GM19324 (cell line): ENCODE measurements around the gene KDM7A.

ENCODE experiments used
- ATAC-seq: cut with Tn5 transposase; IDR thresholded peaks from one replicate; pipeline ENCODE4 v1.9.1; 2021; ENCODE audit warnings: mild to moderate bottlenecking, moderate library complexity; ENCODE audit not compliant: unreplicated experiment, low FRiP score

KDM7A gene

GRCh38 chr7:140036224-140036962 lies 140.4 kb downstream of the KDM7A start:
- ATAC-seq, result no peak

- ATAC-seq, result no peak
Observed at GRCh38 chr7:140035400-140036223, 141.2 kb downstream of the KDM7A start.
